ENCODE data around the gene SSC5D. TPM values are rescaled to one million over a fixed set of nuclear protein-coding genes. Genes with fewer than 3 reads are reported as not detected.

Gene SSC5D
- total RNA-seq, 1 experiment from 2014 or later = 0.26 TPM

DNA sequence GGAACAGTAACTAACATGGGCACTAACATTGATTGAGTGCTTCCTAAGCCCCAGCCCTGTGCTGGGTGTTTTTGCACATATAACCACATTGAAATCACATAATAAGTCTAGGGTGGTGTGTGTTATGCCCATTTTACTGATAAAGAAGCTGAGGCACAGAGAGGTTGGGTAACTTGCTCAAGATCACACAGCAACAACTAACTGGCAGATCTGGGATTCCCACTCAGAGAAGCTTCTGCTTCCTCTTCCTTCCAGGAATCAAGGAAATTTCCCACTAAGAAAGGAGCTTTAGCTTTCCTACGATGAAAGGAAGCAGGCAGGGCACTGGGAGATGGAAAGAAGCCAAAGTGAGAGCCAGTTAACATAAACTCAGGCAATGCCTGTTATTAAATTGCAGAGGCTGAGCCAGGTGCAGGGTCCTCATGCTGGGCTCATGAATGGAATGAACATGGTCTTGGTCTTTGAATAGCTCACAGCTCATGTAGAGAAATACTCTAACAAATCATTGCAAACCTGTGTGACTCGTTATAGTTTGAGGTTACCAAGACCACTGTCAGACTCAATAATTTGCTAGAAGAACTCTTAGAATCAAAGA is 10.1 kb downstream of the SSC5D start:
- Mint-ChIP-seq H3K27me3 (ENCODE audit: unreplicated experiment) (peaks cover 89% of the 10 kb centered on the region), H3K4me1 (ENCODE audit: low read depth, unreplicated experiment) (no peaks in the 10 kb centered on the region), H3K4me3 (ENCODE audit: low read depth, unreplicated experiment) (no peak overlapping the region), H3K9me3 (ENCODE audit: low read depth, unreplicated experiment) (no peaks in the 10 kb centered on the region), H3K27ac (ENCODE audit: unreplicated experiment) (no peak overlapping the region), H3K36me3 (ENCODE audit: insufficient read depth, unreplicated experiment) (peaks cover 6% of the 10 kb centered on the region)
- CTCF ChIA-PET = no interaction called here
- DNase-seq = no peak
- intact Hi-C loops (cut with micrococcal nuclease; ENCODE audit: unreplicated experiment) = no loop called here
- TF ChIP-seq, protein P1, sequence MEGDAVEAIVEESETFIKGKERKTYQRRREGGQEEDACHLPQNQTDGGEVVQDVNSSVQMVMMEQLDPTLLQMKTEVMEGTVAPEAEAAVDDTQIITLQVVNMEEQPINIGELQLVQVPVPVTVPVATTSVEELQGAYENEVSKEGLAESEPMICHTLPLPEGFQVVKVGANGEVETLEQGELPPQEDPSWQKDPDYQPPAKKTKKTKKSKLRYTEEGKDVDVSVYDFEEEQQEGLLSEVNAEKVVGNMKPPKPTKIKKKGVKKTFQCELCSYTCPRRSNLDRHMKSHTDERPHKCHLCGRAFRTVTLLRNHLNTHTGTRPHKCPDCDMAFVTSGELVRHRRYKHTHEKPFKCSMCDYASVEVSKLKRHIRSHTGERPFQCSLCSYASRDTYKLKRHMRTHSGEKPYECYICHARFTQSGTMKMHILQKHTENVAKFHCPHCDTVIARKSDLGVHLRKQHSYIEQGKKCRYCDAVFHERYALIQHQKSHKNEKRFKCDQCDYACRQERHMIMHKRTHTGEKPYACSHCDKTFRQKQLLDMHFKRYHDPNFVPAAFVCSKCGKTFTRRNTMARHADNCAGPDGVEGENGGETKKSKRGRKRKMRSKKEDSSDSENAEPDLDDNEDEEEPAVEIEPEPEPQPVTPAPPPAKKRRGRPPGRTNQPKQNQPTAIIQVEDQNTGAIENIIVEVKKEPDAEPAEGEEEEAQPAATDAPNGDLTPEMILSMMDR (IDR thresholded peaks at IDR 0.05; ENCODE audit: unreplicated experiment) = no peak
- no TSS peak for BruUV-seq (replicated peaks)

DNA sequence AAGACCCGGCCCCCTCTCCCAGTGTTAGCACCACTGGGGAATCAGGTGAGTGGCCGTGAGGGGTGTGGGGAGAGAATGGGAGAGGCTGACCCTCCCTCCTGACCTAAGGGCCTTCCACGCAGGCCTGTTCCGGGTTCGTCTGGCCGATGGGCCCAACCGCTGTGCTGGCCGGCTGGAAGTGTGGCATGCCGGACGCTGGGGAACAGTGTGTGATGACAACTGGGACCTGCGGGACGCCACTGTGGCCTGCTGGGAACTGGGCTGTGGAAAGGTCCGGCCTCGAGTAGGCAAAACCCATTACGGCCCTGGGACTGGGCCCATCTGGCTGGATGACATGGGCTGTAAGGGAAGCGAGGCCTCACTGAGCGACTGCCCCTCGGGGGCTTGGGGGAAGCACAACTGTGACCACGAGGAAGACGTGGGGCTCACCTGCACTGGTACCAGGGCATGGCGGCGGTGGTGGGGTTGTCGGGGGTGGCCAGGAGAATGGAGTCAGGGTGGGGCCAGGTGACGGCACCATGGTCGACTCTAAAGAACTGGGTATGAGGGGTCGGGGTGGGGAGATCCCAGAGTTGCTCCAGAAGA is 12.2 kb downstream of the SSC5D start:
- BruUV-seq (replicated peaks) = no TSS peak
- TF ChIP-seq, protein P1 (IDR thresholded peaks at IDR 0.05; ENCODE audit: unreplicated experiment) = no peak
- no peaks in the 10 kb centered on the region for H3K4me1 Mint-ChIP-seq (ENCODE audit: low read depth, unreplicated experiment)
- no peaks in the 10 kb centered on the region for H3K9me3 Mint-ChIP-seq (ENCODE audit: low read depth, unreplicated experiment)
- peaks cover 9% of the 10 kb centered on the region for H3K36me3 Mint-ChIP-seq (ENCODE audit: insufficient read depth, unreplicated experiment)
- no peak for DNase-seq
- CTCF ChIA-PET = no interaction called here
- H3K27ac Mint-ChIP-seq (ENCODE audit: unreplicated experiment) = no peak overlapping the region
- intact Hi-C loops (cut with micrococcal nuclease; ENCODE audit: unreplicated experiment) = loop anchor here (5.0 to 10.0 kb wide), 2 partner anchors 206 to 358 kb away; no protein-coding TSS in a partner anchor
- no peak overlapping the region for H3K4me3 Mint-ChIP-seq (ENCODE audit: low read depth, unreplicated experiment)
- H3K27me3 Mint-ChIP-seq (ENCODE audit: unreplicated experiment) = peaks cover 73% of the 10 kb centered on the region

DNA sequence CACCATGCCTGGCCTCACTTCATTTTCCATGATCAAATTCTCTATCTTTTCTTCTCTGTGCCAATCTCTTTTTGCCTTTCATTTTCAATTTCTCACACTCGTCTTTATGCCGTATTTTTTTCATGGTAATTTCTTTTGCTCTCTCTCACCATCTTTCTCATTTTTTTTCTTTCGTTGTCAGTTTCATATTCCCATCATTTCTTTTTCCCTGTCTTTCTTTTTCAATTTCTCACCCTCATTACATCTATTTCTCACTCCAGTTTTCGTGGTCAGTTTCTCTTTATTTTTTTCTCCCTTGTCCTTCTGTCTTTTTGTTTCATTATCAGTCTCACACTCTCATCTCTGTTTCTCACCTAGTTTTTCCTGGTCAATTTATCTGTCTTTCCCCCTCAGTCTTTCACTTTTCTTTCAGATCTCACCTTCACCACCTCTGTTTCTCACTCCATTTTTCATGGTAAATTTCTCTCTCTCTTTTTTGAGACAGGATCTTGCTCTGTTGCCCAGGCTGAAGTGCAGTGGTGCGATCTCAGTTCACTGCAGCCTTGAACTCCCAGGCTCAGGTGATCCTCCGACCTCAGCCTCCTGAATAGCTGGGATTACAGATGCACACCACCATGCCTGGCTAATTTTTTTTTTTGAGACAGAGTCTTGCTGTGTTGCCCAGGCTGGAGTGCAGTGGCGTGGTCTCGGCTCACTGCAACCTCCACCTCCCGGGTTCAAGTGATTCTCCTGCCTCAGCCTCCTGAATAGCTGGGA is 14.1 kb downstream of the SSC5D start:
- intact Hi-C loops (cut with micrococcal nuclease; ENCODE audit: unreplicated experiment) = loop anchor here (5.0 to 10.0 kb wide), 2 partner anchors 208 to 360 kb away; no protein-coding TSS in a partner anchor
- Mint-ChIP-seq H3K27ac (ENCODE audit: unreplicated experiment) (no peak overlapping the region), H3K27me3 (ENCODE audit: unreplicated experiment) (peaks cover 57% of the 10 kb centered on the region), H3K36me3 (ENCODE audit: insufficient read depth, unreplicated experiment) (peaks cover 9% of the 10 kb centered on the region), H3K9me3 (ENCODE audit: low read depth, unreplicated experiment) (no peaks in the 10 kb centered on the region), H3K4me1 (ENCODE audit: low read depth, unreplicated experiment) (no peaks in the 10 kb centered on the region), H3K4me3 (ENCODE audit: low read depth, unreplicated experiment) (no peak overlapping the region)
- DNase-seq = no peak
- no TSS peak for BruUV-seq (replicated peaks)
- TF ChIP-seq, protein P1 (IDR thresholded peaks at IDR 0.05; ENCODE audit: unreplicated experiment) = no peak
- CTCF ChIA-PET = no interaction called here

DNA sequence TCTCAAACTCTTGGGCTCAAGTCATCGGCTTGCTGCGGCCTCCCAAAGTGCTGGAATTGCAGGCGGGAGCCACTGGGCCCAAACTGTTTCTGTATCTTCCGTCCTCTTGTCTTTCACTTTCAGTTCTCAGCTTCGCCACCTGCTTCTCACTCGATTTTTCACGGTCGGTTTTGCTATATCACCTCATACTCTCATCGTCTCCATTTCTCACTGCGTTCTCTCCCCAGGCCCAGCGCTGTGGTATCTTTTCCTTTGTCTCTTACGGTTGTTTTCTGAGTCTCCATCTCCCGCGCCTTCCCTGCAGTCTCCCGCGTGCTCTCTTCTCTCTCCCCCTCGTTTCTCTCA is 14.9 kb downstream of the SSC5D start:
- BruUV-seq (replicated peaks) = no TSS peak
- intact Hi-C loops (cut with micrococcal nuclease; ENCODE audit: unreplicated experiment) = loop anchor here (1.0 to 10.0 kb wide), 3 partner anchors 35 to 361 kb away; no protein-coding TSS in a partner anchor
- H3K4me1 Mint-ChIP-seq (ENCODE audit: low read depth, unreplicated experiment) = no peaks in the 10 kb centered on the region
- H3K27me3 Mint-ChIP-seq (ENCODE audit: unreplicated experiment) = peaks cover 57% of the 10 kb centered on the region
- no peak overlapping the region for H3K27ac Mint-ChIP-seq (ENCODE audit: unreplicated experiment)
- TF ChIP-seq, protein P1 (IDR thresholded peaks at IDR 0.05; ENCODE audit: unreplicated experiment) = no peak
- peaks cover 9% of the 10 kb centered on the region for H3K36me3 Mint-ChIP-seq (ENCODE audit: insufficient read depth, unreplicated experiment)
- no peak for DNase-seq
- H3K9me3 Mint-ChIP-seq (ENCODE audit: low read depth, unreplicated experiment) = no peaks in the 10 kb centered on the region
- no peak overlapping the region for H3K4me3 Mint-ChIP-seq (ENCODE audit: low read depth, unreplicated experiment)
- CTCF ChIA-PET = interaction anchor here (1.4 to 2.0 kb wide), 3 partner anchors 18 to 362 kb away, joined by 8 to 25 read pairs (median 17); partner anchors contain the start of gene NAT14

All from Calu3 (cell line).